COLO668 (cell line): ENCODE results near the gene MYOT.
"Not testable (repeated sequence)": the region's sequence is repeated elsewhere in the genome, so short reads cannot be mapped to it uniquely, and the experiment has no call there.

Source experiments
- DNase-seq: peaks from one replicate; lab custom pipeline; 2025; ENCODE audit not compliant: unreplicated experiment; lab: John Stamatoyannopoulos, UW

The MYOT gene

GRCh38 chr5:137867664-137868063, at the start of gene MYOT:
MYOT (plus strand) TSS chr5:137867860; CDS start chr5:137870652, 2,792 bp downstream.
- no peak for DNase-seq

- no peak for DNase-seq
These were observed 47.9 kb upstream of the MYOT start for GRCh38 chr5:137819766-137820165.

GRCh38 chr5:137822158-137822764, 45.4 kb upstream of the MYOT start:
- peak; percentile 22 for DNase-seq

- DNase-seq: no peak
These were observed 44.7 kb upstream of the MYOT start for GRCh38 chr5:137822984-137823383.

- no peak for DNase-seq
These were observed 42.5 kb upstream of the MYOT start for GRCh38 chr5:137825165-137825564.

GRCh38 chr5:137826067-137826466, 41.6 kb upstream of the MYOT start:
- DNase-seq: no peak

GRCh38 chr5:137828180-137828579, 39.5 kb upstream of the MYOT start:
- no peak for DNase-seq

- no peak for DNase-seq
These were observed 39.0 kb upstream of the MYOT start for GRCh38 chr5:137828664-137829063.

- no peak for DNase-seq
These were observed 36.6 kb upstream of the MYOT start for GRCh38 chr5:137831105-137831504.

GRCh38 chr5:137831526-137831925, 36.1 kb upstream of the MYOT start:
- no peak for DNase-seq

- DNase-seq: no peak
These were observed 35.2 kb upstream of the MYOT start for GRCh38 chr5:137832416-137832815.

GRCh38 chr5:137833463-137833862, 34.2 kb upstream of the MYOT start:
- DNase-seq: no peak

- no peak for DNase-seq
These were observed 33.1 kb upstream of the MYOT start for GRCh38 chr5:137834498-137835049.

GRCh38 chr5:137836298-137836697, 31.4 kb upstream of the MYOT start:
- DNase-seq: no peak

GRCh38 chr5:137836997-137837396, 30.7 kb upstream of the MYOT start:
- DNase-seq: no peak

GRCh38 chr5:137837491-137838394, 29.9 kb upstream of the MYOT start:
- no peak for DNase-seq

GRCh38 chr5:137838976-137839375, 28.7 kb upstream of the MYOT start:
- DNase-seq: no peak

- no peak for DNase-seq
These were observed 25.4 kb upstream of the MYOT start for GRCh38 chr5:137842296-137842695.

- DNase-seq: no peak
These were observed 23.9 kb upstream of the MYOT start for GRCh38 chr5:137843676-137844299.

GRCh38 chr5:137845472-137845871, 22.2 kb upstream of the MYOT start:
- no peak for DNase-seq

- DNase-seq: no peak
These were observed 20.0 kb upstream of the MYOT start for GRCh38 chr5:137847687-137848086.

GRCh38 chr5:137853165-137853564, 14.5 kb upstream of the MYOT start:
- DNase-seq: not testable (repeated sequence)
